GM19324 (cell line): Measurements from ENCODE around the gene BBLN.

ENCODE experiments used
- ATAC-seq: cut with Tn5 transposase; IDR thresholded peaks from one replicate; pipeline ENCODE4 v1.9.1; 2021; ENCODE audit warnings: mild to moderate bottlenecking, moderate library complexity; ENCODE audit not compliant: unreplicated experiment, low FRiP score

BBLN gene

GRCh38 chr9:128185979-128186965 is 26.2 kb downstream of the BBLN start:
- no peak for ATAC-seq

DNA sequence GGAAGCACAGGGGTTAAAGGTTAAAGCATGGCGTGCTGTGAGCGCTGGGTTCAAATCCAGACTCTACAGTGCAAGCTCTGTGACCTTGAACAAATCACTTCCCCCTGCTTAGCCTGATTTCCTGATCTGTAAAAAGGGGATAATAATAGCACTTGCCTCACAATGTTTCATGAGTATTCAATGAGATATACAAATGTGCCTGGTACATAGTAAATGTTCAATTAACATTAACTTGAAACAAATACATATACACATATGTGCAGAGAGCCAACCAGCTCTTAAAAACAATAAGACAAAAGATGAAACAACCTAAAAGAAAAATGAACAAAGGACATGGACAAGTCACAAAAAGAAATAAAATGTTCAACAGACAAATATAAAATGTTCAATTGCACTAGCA is 27.3 kb downstream of the BBLN start:
- no peak for ATAC-seq

DNA sequence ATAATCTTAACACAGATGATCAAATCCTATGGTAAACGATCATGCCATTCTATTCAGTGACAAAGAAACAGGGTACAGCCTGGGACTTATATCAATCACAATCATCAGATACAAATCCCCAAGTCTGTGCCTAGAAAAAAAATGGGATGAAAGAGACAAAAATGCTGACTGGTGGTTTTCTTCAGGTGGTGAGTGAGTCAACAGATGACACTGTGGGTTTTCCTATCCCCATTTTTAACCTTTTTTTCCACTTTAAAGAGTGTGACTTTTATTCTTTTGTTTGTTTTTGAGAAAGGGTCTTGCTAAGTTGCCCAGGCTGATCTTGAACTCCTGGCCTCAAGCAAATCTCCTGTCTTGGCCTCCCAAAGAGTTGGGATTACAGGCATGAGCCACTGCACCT is 28.1 kb downstream of the BBLN start:
- no peak for ATAC-seq

GRCh38 chr9:128190013-128190412 is 29.9 kb downstream of the BBLN start:
- no peak for ATAC-seq

- no peak for ATAC-seq
Observed at GRCh38 chr9:128190516-128191405, 30.7 kb downstream of the BBLN start.

DNA sequence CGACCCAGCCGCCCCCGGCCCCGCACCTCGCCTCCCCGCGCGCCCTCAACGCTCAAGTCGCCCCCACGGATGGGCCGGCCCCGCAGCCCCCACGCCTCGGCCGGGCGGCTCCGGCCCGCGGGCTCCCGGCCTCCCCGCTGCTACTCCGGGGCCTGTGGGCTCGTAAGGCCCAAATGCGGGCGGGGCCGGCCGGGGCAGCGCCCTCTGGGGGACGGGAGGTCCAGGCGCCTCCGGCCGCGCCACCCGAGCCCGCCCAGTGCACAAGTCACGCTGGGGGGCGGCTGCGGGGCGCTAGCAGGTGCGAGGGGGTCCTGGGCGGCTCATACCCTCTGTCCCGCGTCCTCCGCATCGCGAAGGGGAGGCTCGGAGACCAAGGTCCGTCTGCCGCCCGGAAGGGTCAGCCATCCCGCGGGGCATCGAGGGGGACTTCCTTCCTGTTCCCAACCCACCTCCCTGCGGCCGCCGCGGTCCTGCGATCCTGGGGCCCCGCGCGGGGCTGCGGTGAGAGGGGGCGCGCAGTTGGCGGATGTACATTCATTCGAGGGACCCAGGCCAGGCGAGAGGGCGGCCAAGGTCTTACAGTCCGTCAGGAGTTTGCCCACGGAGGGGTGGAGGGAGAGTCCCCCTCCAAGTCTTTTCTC is 31.5 kb downstream of the BBLN start, which contains the start of gene CIZ1:
TSS of gene CIZ1 (minus strand) at position 167 of the 641 bp plus-strand sequence. CDS start 715 bp downstream, outside the sequence.
- peak; percentile 91 for ATAC-seq

DNA sequence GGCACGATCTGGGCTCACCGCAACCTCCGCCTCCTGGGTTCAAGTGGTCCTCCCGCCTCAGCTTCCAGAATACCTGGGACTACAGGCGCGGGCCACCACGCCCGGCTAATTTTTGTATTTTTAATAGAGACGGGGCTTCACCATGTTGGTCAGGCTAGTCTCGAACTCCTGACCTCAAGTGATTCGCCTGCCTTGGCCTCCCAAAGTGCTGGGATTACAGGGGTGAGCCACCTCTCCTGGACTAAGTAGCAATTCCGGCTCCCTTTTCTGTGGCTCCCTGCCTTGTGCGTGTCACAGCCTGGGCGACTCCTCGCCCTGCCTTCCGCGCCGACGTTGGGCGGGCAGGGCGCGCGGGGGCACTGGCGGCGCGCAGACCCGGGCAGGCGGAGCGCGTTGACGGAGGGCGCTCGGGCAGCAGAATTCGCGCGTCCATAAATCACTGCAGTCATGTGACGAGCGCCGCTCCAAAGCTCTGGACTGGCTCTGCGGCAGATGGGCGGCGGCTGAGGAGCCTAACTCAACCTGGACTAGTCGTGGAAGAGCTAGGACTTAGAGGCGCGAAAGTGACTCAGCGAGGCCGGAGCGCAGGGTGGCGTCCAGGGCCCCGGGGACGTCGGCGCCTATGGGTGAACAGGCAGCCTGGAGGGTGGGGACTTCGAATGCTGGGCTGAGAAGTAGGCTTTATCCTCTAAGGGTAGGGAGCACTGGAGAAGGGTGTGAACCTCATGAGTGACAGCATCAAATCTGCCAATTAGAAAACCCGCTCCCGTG is 32.7 kb downstream of the BBLN start:
- no peak for ATAC-seq

DNA sequence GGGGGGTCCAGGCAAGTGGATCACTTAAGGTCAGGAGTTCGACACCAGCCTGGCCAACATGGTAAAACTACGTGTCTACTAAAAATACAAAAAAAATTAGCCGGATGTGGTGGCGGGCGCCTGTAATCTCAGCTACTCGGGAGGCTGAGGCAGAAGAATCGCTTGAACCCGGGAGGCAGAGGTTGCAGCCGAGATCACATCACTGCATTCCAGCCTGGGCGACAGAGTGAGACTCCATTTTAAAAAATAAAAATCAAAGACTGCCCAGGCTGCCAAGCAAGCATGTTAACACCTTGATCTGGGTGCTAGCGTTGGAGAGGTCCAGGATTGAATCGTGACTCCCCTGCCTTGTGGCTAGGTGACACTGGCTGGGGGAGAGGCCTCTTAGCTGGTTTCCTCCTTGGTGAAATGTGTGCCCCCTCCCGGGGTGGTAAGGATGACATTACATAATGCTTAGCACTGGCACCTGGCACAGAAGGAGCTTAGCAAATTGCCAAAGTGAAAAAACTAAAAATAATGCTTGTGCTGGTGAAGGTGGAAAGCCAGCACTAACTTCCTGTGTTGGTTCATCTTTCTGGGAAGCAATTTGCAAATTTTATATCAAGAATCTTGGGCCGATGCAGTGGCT is 33.5 kb downstream of the BBLN start:
- ATAC-seq = no peak

GRCh38 chr9:128201441-128202369 is 41.6 kb downstream of the BBLN start:
- no peak for ATAC-seq

DNA sequence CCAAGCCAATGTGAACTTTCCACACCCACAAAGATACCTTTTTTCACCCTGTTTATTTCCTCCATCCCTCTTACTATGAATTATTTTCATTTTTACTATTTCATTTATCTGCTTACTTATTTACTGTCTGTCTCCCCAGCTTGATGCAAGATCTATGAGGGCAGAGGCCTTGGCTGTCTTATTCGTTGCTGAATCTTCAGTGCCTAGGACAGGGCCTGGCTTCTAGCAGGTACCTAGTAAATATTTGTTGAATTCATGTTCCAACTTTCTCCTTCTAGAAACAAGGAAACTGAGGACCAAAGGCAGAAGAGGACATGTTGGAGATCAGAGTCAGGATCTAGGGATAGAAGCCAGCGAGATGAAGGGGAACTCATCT is 42.6 kb downstream of the BBLN start:
- no peak for ATAC-seq

- ATAC-seq = peak; percentile 85
Observed at GRCh38 chr9:128203024-128203706, 43.1 kb downstream of the BBLN start, which contains the start of gene DNM1. Gene DNM1, plus strand, starts transcription at chr9:128203379. Its CDS starts 92 bp downstream, at chr9:128203471.

DNA sequence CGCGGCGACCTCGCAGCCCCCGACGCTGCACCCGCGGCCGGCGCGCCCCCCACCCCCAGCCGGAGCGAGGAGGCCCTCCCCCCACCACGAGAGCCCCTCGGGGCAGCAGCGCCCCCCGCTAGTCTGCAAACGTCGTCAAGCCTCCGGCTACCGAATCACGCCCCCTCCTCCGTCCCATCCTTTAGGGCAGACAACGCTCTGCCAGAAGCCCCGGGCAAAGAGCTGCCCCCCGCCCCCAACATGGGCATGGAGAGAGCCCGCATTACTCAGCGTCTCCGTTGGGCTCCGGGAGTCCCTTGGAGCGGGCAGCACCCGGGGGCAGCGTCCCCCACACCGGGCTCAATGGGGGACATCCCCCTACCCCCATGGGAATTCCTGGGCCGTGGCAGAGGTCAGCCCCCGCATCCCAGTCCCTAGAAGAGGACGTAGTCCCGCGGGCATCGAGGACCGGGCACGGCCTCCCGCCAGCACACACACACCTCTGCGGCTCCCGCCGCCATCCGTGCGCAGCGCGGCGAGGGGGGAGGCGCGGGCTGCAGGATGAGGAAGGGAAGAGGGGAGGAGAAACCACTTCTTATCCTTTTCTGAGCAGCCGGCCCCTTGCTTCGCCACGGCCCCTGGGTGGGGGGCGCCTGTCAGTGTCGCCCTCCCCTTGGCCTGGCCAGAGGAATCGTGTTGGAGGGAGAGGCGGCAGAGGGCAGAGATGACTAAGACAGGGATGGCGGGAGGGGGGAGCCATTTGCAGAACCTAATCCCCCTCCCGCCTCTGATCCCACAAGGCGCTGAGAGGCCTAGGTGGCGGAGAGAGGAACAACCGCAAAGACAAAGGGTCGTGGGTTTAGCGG is 43.9 kb downstream of the BBLN start:
- ATAC-seq = no peak

DNA sequence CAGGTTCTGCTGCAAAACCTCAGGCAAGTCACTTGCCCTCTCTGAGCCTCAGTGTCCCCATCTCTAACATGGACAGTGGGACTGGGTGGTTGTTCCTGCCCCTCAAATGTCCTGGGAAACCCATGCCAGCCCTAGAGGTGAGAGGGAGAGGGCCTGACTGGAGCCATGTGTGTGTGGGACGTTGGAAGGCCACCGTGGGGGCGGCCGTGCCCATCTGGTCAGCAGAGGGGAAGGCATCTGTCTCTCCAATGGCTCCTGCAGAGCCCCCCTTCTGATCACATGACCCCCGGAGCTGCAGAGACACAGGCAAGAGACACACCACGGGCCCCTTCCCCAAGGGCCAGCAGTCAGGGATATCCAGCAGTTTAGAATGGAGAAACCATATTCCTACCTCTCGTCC is 44.8 kb downstream of the BBLN start:
- ATAC-seq = no peak

DNA sequence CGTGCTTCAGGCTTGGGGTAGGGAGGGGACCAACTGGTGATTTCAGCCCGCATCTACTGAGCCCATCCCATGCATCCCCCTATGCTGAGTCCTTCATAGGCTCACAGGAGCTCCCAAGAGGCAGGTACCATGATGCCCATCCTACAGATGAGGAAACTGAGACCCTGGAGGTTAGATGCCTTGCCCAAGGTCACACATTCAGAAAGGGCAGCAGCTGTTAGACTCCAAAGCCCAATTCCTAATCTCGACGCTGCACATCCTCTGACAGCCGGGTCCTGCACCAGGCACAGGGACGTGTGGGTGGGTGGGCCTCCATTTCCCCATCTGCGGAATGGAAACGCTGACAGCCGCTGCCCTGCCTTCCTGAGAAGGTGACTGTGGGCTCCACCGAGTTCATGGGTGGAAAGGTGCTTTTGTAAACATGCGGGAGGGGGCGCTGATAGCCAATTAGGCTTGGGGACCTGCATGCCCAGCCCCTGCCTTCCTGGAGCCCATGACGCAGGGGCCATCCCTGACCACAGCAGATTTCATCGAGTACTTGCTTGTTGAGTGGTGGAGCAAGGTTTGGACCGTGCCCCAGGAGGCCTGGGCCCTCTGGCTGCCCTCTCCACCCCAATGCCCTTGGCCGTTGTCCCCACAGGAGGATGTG is 45.4 kb downstream of the BBLN start:
- no peak for ATAC-seq

DNA sequence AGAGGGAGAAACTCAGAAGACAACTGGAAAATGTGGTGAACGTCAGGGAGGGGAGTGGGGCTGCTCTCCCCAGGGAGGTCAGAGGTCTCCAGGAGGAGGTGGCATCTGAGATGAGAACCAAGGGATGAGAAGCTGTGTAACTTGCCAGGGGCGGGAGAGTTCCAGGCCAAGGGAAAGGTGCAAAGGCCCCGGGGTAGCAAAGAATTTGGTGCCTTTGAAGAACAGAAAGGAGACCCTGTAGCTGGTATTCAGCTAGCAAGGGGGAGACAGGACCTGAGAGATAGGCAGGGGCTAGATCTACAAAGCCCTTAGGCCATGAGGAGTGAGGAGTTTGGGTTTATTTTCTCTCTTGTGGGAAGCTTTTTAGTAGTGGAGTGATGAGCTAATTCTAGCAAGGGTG is 46.4 kb downstream of the BBLN start:
- no peak for ATAC-seq
